Sciatic nerve (tissue), 2 donors: Measurements from ENCODE around the gene ZNF555. TPM values are rescaled to one million over a fixed set of nuclear protein-coding genes. Genes with fewer than 3 reads are reported as not detected.
"Not testable (repeated sequence)": the region's sequence is repeated elsewhere in the genome, so short reads cannot be mapped to it uniquely, and the experiment has no call there.

ENCODE experiments used
- ATAC-seq: fragments of 200-7000 bp; cut with Tn5 transposase; one replicate; pipeline ENCODE4 v1.9.1; 2020; ENCODE audit warnings: mild to moderate bottlenecking, moderate library complexity
- DNase-seq: peaks from one replicate; pipeline ENCODE4 v3.0.0-alpha.2; 2020; ENCODE audit warnings: low spot score
- intact Hi-C: fragments of 100-400 bp; cut with DNase I; formaldehyde crosslinking; loops from one replicate; pipeline ENCODE4 v1.14.2; 2022
- total RNA-seq: library from RNA; stranded (reverse); fragmentation: NEBNext Ultra II Directional; extraction: Animal tissue kit (Norgen Biotek cat#: 25700); gene quantifications from one replicate; pipeline ENCODE4 v1.2.1, GENCODE V29; 2021
- donor health status: DM: no; HTN: no; CAD: no.
- donor health status: DM: no; HTN: no; CAD: no.

The ZNF555 gene
- 10.3 TPM for total RNA-seq

DNA sequence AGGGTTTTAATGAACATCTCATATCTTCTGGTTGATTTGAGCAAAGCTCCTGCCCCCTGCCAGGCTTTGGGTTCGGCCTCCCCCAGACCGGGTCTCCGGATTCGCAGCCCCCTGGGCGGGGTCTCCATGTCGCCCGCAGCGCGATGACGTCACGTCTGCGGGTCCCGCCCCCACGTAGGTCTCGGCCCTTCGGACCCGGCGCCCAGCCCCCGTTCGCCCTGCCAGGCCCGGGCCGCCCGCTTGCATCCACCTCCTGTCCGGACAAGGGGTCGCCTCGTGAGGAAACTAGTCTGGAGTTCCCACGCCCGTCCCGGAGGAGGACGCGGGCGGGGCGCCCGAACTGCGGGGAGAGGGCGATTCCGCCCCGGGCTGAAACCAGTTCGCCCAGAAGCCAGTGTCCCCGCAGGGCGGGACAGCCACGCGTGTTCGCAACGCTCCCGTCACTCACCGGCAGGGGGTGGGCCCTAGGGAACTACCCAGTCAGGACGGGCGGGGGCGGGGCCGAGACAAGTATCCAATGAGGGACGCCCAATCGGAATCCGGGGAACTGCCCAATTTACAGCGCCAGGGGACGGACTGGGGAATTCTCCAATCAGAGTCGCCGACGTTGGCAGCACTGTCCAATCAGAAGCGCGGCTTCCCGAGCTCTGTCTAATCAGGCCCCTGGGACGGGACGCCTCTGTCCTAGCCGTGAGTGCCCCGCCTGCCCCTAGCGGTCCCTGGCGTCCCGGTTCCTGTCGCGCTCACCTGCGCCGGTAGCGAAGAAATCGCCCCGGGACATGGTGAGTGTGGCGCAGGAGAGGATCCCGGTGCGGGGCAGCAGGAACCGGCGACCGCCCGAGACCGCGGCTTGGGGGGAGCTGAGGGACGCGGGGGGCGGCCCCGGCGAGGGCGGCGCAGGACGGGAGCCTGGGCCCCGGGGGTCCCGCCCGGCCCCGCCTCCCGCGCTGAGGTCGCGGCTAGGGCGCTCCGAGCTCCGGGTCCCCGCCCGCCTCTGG lies at the start of gene ZNF555:
Gene ZNF555 (plus strand): TSS at position 682 of the 998 bp plus-strand sequence. CDS start 98 bp downstream, at position 780.
- intact Hi-C loops: no loop called here
- ATAC-seq (peak; percentile 100), DNase-seq (peak; percentile 99)

GRCh38 chr19:2791876-2792275 lies 49.4 kb upstream of the ZNF555 start:
- DNase-seq (no peak), ATAC-seq (no peak)
- intact Hi-C loops: no loop called here

- intact Hi-C loops, ATAC-seq, DNase-seq: not testable (repeated sequence)
These were observed 48.6 kb upstream of the ZNF555 start for GRCh38 chr19:2792666-2793065.

DNA sequence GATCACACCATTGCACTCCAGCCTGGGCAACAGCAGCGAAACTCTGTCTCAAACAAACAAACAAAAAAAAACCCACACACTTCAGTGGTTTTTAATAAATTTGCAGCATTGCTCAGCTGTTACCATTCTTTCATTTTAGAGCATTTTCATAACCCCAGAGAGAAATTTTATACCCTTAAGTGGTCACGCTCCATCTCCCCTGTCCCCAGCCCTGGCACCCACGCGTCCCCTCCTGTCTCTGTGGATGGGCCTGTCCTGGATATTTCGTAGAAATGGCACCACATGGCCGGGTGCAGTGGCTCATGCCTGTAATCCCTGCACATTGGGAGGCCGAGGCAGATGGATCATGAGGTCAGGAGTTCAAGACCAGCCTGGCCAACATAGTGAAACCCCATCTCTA lies 48.1 kb upstream of the ZNF555 start:
- intact Hi-C loops: no loop called here
- ATAC-seq (no peak), DNase-seq (no peak)

DNA sequence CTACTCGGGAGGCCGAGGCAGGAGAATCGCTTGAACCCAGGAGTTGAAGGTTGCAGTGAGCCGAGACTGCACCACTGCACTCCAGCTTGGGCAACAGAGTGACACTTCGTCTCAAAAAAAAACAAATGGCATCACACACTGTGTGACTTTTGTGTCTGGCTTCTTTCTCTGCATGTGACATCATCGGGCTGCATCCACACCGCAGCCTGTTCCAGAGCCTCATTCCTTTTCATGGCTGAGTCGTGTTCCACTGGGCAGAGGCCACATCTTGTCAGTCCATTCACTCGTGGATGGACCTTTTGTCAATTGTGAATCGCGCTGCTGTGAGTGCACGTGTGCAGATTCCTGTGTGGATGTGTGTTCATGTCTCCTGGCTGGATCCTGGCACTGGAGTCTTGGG lies 47.7 kb upstream of the ZNF555 start:
- intact Hi-C loops: no loop called here
- ATAC-seq: no peak
- no peak for DNase-seq

GRCh38 chr19:2795827-2796658 lies 45.2 kb upstream of the ZNF555 start:
- ATAC-seq (no peak), DNase-seq (no peak)
- intact Hi-C loops: no loop called here

GRCh38 chr19:2796659-2797266 lies 44.5 kb upstream of the ZNF555 start:
- DNase-seq (no peak), ATAC-seq (peak; percentile 12)
- intact Hi-C loops: no loop called here

GRCh38 chr19:2797280-2797679 lies 44.0 kb upstream of the ZNF555 start:
- DNase-seq: no peak
- ATAC-seq: no peak
- intact Hi-C loops: no loop called here

DNA sequence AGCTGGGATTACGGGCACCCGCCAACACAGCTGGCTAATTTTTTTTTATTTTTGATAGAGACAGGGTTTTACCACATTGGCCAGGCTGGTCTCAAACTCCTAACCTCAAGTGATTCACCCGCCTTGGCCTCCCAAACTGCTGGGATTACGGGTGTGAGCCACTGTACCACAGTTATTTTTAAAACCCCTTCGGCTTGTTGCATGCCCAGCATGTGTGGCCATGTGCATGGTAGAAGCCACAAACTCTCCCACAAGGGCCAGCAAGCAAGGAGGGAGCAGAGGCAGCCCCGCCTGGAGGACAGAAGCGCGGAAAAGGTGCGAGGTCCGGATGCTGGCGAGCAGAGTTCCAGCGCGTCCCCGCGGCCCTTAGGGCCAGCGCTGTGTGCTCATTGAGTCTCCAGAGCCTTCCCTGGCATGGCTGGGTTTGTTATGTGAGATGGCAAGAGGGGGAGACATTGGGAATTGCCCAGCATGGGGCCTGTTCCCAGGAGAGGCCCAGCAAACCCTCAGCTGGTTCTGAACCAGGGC lies 43.1 kb upstream of the ZNF555 start:
- intact Hi-C loops: no loop called here
- no peak for DNase-seq
- ATAC-seq: no peak

GRCh38 chr19:2798733-2799132 lies 42.5 kb upstream of the ZNF555 start:
- intact Hi-C loops: no loop called here
- ATAC-seq (no peak), DNase-seq (no peak)

- intact Hi-C loops: no loop called here
- ATAC-seq (no peak), DNase-seq (no peak)
These were observed 41.8 kb upstream of the ZNF555 start for GRCh38 chr19:2799273-2800020.

DNA sequence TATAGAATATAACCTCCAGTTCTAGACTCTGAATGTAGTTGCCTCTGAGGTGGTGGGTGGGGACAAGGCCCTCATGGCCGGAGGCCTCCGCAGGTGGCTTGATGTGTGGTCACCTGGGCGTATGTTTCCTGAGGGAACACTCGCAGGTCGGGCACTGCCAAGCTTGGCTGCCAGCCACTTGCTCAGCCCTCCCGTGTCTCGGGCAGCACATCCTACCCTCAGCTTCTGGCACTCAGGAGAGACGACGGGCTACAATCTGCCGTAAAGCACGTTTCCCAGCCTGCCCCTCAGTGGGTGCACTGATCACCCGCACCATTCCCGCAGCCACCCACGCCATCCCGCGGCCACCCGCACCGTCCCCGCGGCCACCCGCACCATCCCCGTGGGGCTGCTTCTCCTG lies 40.8 kb upstream of the ZNF555 start:
- ATAC-seq (no peak), DNase-seq (no peak)
- intact Hi-C loops: no loop called here

DNA sequence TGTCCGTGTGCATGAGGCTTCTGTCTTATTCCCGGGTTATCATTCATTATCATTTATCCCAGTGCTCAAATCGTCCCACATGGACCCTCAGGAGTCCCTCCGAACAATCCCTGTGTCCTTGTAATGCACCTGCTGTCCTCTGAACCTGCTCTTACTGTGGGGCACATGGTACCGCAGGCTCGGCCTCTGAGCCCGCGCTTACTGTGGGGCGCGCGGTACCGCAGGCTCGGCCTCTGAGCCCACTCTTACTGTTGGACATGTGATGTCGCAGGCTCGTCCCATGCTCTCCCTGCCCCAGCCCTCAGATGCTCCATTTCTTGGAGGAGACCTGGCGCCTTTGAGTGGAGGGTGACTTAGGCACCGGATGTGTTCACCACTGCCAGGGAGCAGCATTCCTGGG lies 38.4 kb upstream of the ZNF555 start:
- ATAC-seq: no peak
- intact Hi-C loops: no loop called here
- no peak for DNase-seq

DNA sequence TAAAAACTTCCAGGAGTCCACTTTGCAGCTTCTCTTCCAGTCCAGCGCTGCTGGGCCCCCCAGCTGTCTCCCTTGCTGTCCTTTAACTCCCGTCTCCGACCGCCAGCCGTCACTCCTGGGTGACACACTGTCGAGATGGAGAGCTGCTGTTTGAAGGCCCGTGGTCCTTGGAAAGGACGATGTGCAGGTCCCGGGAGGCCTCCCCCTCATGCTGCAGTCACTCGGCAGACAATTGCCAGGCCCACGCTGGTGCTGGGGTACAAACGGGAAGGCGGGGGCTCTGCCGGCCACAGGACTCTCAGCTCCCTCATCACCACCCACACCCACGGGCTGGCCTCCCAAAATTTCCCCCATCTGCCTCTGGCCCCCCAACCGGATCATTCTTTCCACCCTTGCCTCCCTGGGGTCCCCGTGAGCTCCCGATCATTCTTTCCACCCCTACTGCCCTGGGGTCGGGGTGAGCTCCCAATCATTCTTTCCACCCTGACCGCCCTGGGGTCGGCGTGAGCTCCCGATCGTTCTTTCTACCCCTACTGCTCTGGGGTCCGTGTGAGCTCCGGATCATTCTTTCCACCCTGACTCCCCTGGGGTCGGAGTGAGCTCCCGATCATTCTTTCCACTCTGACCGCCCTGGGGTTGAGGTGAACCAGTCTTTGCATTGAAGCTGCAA lies 37.7 kb upstream of the ZNF555 start:
- DNase-seq (no peak), ATAC-seq (no peak)
- intact Hi-C loops: no loop called here

DNA sequence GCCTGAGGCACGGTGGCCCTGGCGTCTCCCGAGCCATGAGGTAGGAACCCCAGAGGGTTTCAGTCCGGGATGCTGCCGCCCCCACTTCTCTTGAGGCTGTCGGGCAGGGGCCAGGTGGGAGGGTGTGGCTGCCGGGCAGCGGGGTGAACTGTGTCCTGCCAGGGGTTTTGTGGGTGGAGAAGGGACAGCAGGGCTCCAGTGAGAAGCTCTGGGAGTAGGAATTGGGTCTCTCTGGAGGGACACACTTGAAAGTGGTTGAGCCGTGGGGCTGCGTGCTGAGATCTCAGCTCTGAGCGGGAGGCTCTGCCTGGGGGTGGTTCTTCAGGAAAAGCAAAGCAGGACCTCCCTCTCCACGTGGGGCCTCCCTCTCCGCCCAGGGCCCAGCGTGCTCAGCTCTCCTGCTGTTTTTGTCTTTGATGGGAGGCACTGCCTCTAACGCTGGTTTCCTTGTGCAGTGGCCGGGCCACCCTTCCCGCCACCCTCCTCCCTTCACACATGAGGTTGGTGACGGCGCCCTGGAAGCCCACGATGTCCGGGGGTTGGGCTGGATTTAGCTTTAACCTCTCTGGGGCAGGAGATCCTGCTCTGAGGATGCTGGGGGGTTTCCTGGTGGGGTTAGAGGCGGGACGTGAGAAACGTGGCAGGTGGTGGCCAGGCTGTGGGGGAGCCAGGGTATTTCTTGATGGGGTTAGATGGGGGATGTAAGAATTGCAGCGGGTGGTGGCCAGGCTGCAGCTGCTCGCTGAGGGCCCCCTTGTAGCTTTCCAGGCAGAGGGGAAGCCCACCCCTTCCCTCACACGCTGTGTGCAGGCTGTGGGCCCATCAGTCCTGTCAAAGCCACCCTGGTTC lies 36.9 kb upstream of the ZNF555 start:
- intact Hi-C loops: no loop called here
- no peak for ATAC-seq
- no peak for DNase-seq

GRCh38 chr19:2805261-2805900 lies 35.9 kb upstream of the ZNF555 start:
- intact Hi-C loops: no loop called here
- ATAC-seq: no peak
- DNase-seq: no peak
